GM12891 (cell line): Measurements from ENCODE around the gene CCNQ.

Source experiments
- DNase-seq: peaks from one replicate; pipeline ENCODE4 v3.0.0; 2011; ENCODE audit warnings: low spot score; ENCODE audit not compliant: insufficient read length
- FAIRE-seq: peaks from 2 replicates; lab custom pipeline; 2011; peaks lifted over from hg19 to GRCh38; lab: Jason Lieb, UNC
- PAX5 ChIP-seq: IDR thresholded peaks from 2 replicates; pipeline ENCODE4 v1.6.1; 2011; ENCODE audit warnings: low read length, moderate library complexity, mild to moderate bottlenecking; ENCODE audit not compliant: insufficient read depth, severe bottlenecking
- POLR2A ChIP-seq: IDR thresholded peaks from 2 replicates; pipeline ENCODE4 v1.6.1; 2011; ENCODE audit warnings: low read depth, low read length, control low read depth
- POLR2AphosphoS5 ChIP-seq: IDR thresholded peaks from 2 replicates; pipeline ENCODE4 v1.6.1; 2011; ENCODE audit warnings: low read depth, low read length, control low read depth
- POU2F2 ChIP-seq: IDR thresholded peaks from 2 replicates; pipeline ENCODE4 v1.6.1; 2011; ENCODE audit warnings: low read depth, mild to moderate bottlenecking, control low read depth, low read length, moderate library complexity
- SPI1 ChIP-seq: IDR thresholded peaks from 2 replicates; pipeline ENCODE4 v1.6.1; 2011; ENCODE audit warnings: low read depth, low read length, control low read depth
- TAF1 ChIP-seq: IDR thresholded peaks from 2 replicates; pipeline ENCODE4 v1.6.1; 2011; ENCODE audit warnings: low read depth, low read length, control low read depth

CCNQ gene

GRCh38 chrX:153562546-153562945 is 36.4 kb downstream of the CCNQ start:
- TF ChIP-seq SPI1 (no peak), POU2F2 (no peak), POLR2AphosphoS5 (no peak), PAX5 (no peak), POLR2A (no peak)
- FAIRE-seq (no peak), DNase-seq (no peak)

GRCh38 chrX:153561337-153561736 is 37.6 kb downstream of the CCNQ start:
- no peak for FAIRE-seq
- no peak for TF ChIP-seq POLR2AphosphoS5
- no peak for TF ChIP-seq POLR2A
- no peak for TF ChIP-seq SPI1
- no peak for TF ChIP-seq PAX5
- no peak for TF ChIP-seq TAF1
- TF ChIP-seq POU2F2: no peak

GRCh38 chrX:153560466-153560865 is 38.5 kb downstream of the CCNQ start:
- FAIRE-seq (no peak), DNase-seq (no peak)
- TF ChIP-seq POLR2A (no peak), TAF1 (no peak), PAX5 (no peak), SPI1 (no peak), POLR2AphosphoS5 (no peak), POU2F2 (no peak)

More at GRCh38 chrX:153561337-153561736, 37.6 kb downstream of the CCNQ start:
- DNase-seq: no peak

- FAIRE-seq (no peak), DNase-seq (no peak)
- no peak for TF ChIP-seq POU2F2
- TF ChIP-seq TAF1: no peak
- TF ChIP-seq POLR2A: no peak
Measured at GRCh38 chrX:153560000-153560399, 38.9 kb downstream of the CCNQ start.

GRCh38 chrX:153557618-153558355 is 41.2 kb downstream of the CCNQ start:
- DNase-seq (no peak), FAIRE-seq (no peak)
- TF ChIP-seq POU2F2: no peak
- TF ChIP-seq SPI1: no peak
- TF ChIP-seq POLR2AphosphoS5: no peak
- TF ChIP-seq POLR2A: no peak
- no peak for TF ChIP-seq PAX5
- no peak for TF ChIP-seq TAF1

GRCh38 chrX:153556767-153557166 is 42.2 kb downstream of the CCNQ start:
- no peak for FAIRE-seq
- no peak for DNase-seq
- TF ChIP-seq POLR2AphosphoS5 (no peak), POLR2A (no peak), PAX5 (no peak), TAF1 (no peak)

GRCh38 chrX:153554519-153555167 is 44.3 kb downstream of the CCNQ start:
- DNase-seq (peak; percentile 75), FAIRE-seq (peak; percentile 94)
- TF ChIP-seq SPI1: no peak

- TF ChIP-seq POLR2AphosphoS5: no peak
- DNase-seq: no peak
- no peak for FAIRE-seq
Measured at GRCh38 chrX:153551135-153551534, 47.8 kb downstream of the CCNQ start.

GRCh38 chrX:153549807-153550206 is 49.1 kb downstream of the CCNQ start:
- no peak for DNase-seq
- TF ChIP-seq TAF1 (no peak), POLR2AphosphoS5 (no peak), SPI1 (no peak), POU2F2 (no peak), POLR2A (no peak), PAX5 (no peak)
- FAIRE-seq: no peak

GRCh38 chrX:153549231-153549630 is 49.7 kb downstream of the CCNQ start:
- TF ChIP-seq SPI1 (no peak), PAX5 (no peak), TAF1 (no peak), POLR2A (no peak), POLR2AphosphoS5 (no peak), POU2F2 (no peak)
- no peak for DNase-seq
- no peak for FAIRE-seq

GRCh38 chrX:153547195-153547594 is 51.7 kb downstream of the CCNQ start:
- TF ChIP-seq SPI1 (no peak), POLR2AphosphoS5 (no peak), TAF1 (no peak), PAX5 (no peak), POLR2A (no peak), POU2F2 (no peak)
- no peak for DNase-seq
- no peak for FAIRE-seq
